GM18870 (cell line): Measurements from ENCODE around the gene LCE4A.

ENCODE experiments used
- ATAC-seq: cut with Tn5 transposase; IDR thresholded peaks from one replicate; pipeline ENCODE4 v1.9.1; 2021; ENCODE audit warnings: moderate library complexity; ENCODE audit not compliant: unreplicated experiment

Gene LCE4A

DNA sequence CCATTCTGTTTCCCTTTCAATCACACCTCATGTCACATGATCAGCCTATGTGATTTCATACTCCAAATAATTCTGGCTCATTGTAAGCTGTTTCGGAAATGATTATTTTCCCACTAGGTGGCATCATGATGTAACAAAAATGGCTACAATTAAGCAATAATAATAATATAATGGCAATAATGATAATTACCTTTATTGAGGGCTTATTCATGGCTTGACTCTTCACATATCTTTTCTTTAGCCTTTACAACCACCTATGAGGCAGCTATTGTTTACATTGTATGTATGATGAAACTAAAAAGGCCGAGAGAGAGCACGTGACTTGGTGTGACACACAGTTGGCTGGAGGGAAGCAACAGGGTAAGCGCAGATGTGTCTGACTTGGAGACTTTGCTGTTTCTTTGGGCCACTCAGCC lies 37.3 kb downstream of the LCE4A start:
- ATAC-seq, result no peak

DNA sequence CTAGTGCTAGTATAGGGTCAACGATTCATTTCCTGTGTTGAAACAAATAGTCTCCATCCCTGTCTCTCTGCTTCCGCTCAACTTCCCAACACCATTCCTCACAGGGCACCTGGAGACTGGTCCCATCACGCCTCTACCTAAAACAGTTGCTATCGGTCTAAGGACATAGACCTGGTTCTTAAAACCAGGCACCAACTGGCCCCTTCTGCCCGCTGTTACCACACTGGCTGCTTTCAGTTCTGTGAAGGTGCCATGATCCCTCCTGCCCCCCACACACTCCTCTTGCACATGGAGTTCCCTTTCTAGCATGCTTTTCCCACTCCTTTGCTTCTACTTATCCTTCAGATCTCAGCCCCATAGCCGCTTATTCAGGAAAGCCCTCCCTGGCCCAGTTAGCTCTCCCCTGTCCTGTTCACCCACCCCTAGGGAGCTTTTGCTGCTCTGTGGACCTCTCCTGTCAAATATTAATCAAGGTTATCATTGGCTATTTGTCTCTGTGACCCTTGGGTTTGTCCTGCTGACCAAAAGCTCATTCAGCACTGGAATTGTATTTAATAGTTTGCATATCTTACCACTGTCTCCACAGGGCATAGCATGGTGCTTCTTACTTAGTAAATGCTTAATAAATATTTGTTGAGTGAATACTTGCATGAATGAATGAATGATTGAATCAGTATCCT lies 37.9 kb downstream of the LCE4A start:
- no peak for ATAC-seq

GRCh38 chr1:152747831-152748230 lies 39.9 kb downstream of the LCE4A start:
- no peak for ATAC-seq

DNA sequence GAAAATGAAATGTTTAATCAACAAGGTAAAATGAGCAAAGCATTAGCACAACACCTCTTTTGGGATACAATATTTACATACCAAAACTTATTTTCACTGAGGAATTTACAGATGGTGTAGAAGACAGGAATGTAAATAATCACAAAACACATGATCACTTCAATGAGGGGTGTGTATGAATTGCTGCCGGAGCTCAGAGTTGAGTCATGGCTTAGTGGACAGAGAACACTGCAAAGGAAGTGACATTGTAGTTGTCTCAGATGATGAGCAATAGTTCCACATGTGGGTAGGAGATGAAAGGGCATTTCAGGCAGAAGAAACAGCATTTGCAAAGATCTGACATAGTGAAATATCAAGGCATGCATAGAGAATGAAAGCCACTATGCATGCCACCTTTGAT lies 44.3 kb downstream of the LCE4A start:
- no peak for ATAC-seq

GRCh38 chr1:152753586-152753985 lies 45.6 kb downstream of the LCE4A start:
- no peak for ATAC-seq

- ATAC-seq, result no peak
Measured at GRCh38 chr1:152756872-152757271, 48.9 kb downstream of the LCE4A start.

DNA sequence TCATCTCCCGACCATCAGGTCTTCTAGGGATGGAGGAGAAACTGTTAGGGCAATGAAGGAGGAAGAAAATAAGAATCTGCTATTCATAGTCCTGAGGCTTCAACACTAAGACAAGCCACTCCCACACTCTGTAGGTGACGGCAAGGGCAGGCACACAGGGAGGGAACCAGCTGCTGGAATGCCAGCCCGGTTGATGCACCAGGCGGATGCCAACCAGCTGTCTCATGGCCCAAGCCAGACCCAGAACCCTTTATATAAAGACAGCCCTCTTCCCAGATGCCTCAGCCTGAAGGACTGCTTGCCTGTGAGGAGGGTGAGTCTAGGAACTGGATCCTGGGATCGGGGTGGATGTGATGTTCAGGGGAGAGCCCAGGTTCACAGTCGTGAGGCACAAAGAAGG lies 49.8 kb downstream of the LCE4A start, which contains the start of gene KPRP:
Gene KPRP, plus strand, starts transcription at position 279 of the 400 bp plus-strand sequence. CDS start 1,564 bp downstream, outside the sequence.
- no peak for ATAC-seq

- no peak for ATAC-seq
Measured at GRCh38 chr1:152758636-152759035, 50.7 kb downstream of the LCE4A start.
